ENCODE data around the gene CARD6. TPM values are rescaled to one million over a fixed set of nuclear protein-coding genes. Genes with fewer than 3 reads are reported as not detected.
A peak's percentile ranks its signal among the peaks of the same experiment; 100 is the strongest.
"Not testable (repeated sequence)": the region's sequence is repeated elsewhere in the genome, so short reads cannot be mapped to it uniquely, and the experiment has no call there.

CARD6 gene, protein sequence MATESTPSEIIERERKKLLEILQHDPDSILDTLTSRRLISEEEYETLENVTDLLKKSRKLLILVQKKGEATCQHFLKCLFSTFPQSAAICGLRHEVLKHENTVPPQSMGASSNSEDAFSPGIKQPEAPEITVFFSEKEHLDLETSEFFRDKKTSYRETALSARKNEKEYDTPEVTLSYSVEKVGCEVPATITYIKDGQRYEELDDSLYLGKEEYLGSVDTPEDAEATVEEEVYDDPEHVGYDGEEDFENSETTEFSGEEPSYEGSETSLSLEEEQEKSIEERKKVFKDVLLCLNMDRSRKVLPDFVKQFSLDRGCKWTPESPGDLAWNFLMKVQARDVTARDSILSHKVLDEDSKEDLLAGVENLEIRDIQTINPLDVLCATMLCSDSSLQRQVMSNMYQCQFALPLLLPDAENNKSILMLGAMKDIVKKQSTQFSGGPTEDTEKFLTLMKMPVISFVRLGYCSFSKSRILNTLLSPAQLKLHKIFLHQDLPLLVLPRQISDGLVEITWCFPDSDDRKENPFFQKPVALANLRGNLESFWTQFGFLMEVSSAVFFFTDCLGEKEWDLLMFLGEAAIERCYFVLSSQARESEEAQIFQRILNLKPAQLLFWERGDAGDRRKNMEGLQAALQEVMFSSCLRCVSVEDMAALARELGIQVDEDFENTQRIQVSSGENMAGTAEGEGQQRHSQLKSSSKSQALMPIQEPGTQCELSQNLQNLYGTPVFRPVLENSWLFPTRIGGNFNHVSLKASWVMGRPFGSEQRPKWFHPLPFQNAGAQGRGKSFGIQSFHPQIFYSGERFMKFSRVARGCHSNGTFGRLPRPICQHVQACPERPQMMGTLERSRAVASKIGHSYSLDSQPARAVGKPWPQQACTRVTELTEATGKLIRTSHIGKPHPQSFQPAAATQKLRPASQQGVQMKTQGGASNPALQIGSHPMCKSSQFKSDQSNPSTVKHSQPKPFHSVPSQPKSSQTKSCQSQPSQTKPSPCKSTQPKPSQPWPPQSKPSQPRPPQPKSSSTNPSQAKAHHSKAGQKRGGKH
- total RNA-seq, result 8.7 and 11.7 TPM in 2 replicates

- peak; percentile 78 for DNase-seq (ENCODE audit: low read depth)
- H3K4me3 ChIP-seq (ENCODE audit: low read depth, low read length), result peak within 1 kb of the TSS; percentile 48
- TF ChIP-seq, protein P1, sequence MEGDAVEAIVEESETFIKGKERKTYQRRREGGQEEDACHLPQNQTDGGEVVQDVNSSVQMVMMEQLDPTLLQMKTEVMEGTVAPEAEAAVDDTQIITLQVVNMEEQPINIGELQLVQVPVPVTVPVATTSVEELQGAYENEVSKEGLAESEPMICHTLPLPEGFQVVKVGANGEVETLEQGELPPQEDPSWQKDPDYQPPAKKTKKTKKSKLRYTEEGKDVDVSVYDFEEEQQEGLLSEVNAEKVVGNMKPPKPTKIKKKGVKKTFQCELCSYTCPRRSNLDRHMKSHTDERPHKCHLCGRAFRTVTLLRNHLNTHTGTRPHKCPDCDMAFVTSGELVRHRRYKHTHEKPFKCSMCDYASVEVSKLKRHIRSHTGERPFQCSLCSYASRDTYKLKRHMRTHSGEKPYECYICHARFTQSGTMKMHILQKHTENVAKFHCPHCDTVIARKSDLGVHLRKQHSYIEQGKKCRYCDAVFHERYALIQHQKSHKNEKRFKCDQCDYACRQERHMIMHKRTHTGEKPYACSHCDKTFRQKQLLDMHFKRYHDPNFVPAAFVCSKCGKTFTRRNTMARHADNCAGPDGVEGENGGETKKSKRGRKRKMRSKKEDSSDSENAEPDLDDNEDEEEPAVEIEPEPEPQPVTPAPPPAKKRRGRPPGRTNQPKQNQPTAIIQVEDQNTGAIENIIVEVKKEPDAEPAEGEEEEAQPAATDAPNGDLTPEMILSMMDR (IDR thresholded peaks at IDR 0.05; ENCODE audit: insufficient read depth, low read depth, low read length), result peak; percentile 21
These were observed at the start of gene CARD6 for GRCh38 chr5:40841068-40841805. CARD6 (plus strand) TSS chr5:40841367; CDS start chr5:40841383, 16 bp downstream.

- DNase-seq (ENCODE audit: low read depth), result peak; percentile 37
- no peak overlapping the region for H3K4me3 ChIP-seq (ENCODE audit: low read depth, low read length)
- TF ChIP-seq, protein P1 (IDR thresholded peaks at IDR 0.05; ENCODE audit: insufficient read depth, low read depth, low read length), result no peak
These were observed 49.4 kb upstream of the CARD6 start for GRCh38 chr5:40791715-40792139.

DNA sequence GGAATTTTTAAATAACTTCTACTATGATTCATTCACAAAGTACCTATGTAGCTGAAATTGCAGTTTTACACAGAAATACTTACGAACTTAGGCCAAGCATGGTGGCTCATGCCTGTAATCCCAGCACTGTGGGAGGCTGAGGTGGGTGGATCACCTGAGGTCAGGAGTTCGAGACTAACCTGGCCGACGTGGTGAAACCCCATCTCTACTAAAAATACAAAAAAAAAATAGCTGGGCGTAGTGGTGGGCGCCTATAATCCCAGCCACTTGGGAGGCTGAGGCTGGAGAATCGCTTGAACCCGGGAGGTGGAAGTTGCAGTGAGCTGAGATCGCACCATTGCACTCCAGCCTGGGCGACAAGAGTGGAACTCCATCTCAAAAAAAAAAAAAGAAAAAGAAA, 48.5 kb upstream of the CARD6 start:
- H3K4me3 ChIP-seq (ENCODE audit: low read depth, low read length); DNase-seq (ENCODE audit: low read depth): not testable (repeated sequence)

DNA sequence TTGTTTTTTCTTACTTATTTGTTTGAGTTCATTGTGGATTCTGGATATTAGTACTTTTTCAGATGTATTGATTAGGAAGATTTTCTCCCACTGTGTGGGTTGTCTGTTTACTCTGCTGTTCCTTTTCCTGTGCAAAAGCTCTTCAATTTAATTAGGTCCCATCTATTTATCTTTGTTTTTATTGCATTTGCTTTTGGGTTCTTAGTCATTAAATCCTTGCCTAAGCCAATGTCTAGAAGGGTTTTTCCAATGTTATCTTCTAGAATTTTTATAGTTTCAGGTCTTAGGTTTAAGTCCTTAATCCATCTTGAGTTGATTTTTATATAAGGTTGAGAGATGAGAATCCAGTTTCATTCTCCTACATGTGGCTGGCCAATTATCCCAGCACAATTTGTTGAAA, 46.8 kb upstream of the CARD6 start:
- not testable (repeated sequence) for H3K4me3 ChIP-seq (ENCODE audit: low read depth, low read length); DNase-seq (ENCODE audit: low read depth)

- H3K4me3 ChIP-seq (ENCODE audit: low read depth, low read length); DNase-seq (ENCODE audit: low read depth): not testable (repeated sequence)
These were observed 46.3 kb upstream of the CARD6 start for GRCh38 chr5:40794877-40795276.

GRCh38 chr5:40796487-40796889, 44.7 kb upstream of the CARD6 start:
- peak; percentile 65 for DNase-seq (ENCODE audit: low read depth)
- TF ChIP-seq, protein P1 (IDR thresholded peaks at IDR 0.05; ENCODE audit: insufficient read depth, low read depth, low read length), result no peak
- peak overlapping the region; percentile 84 for H3K4me3 ChIP-seq (ENCODE audit: low read depth, low read length)

DNA sequence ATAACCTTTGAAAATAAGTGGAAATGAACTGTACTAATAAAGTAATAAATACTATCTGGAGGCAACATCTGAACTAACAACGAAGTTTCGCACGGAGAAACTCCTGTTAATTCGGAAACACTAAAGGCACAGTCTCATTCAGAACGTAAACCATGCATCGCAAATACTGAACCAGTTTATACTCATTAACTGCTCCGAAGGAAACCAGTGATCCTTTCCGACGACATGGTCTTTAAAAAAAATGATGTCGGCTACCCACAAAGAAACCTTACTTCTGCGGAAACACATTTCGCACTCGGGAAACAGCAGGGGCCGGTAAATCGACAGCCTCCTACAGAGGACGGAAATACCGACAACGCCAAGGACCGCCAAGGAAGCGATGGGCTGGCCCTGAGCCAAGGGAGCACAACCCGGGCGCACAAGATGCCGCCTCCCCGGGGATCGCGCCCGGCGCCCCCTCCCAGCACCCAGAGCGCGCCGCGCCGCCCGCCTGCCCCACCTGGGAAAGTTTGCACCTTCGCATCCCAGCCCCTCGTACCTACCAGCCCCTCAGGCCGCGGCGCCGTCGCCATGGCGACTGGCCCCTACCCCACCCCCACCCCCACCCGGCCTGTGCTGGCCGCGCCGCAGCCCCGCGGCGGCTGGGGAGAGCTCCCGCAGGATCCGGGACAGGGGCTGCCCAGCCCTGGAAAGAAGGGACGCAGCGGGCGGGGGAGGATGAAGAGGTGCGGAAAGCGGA, 43.7 kb upstream of the CARD6 start:
- TF ChIP-seq, protein P1 (IDR thresholded peaks at IDR 0.05; ENCODE audit: insufficient read depth, low read depth, low read length), result no peak
- DNase-seq (ENCODE audit: low read depth), result peak; percentile 67
- peak overlapping the region; percentile 84 for H3K4me3 ChIP-seq (ENCODE audit: low read depth, low read length)

Measured in fibroblast of villous mesenchyme (primary cell).